DMS153 treated with DMSO at 0.1 percent for 48 hours (cell line): ENCODE results near the gene DOCK8.

Experiments used
- DNase-seq: peaks from one replicate; lab custom pipeline; 2025; ENCODE audit not compliant: unreplicated experiment; lab: John Stamatoyannopoulos, UW

The DOCK8 gene

DNA sequence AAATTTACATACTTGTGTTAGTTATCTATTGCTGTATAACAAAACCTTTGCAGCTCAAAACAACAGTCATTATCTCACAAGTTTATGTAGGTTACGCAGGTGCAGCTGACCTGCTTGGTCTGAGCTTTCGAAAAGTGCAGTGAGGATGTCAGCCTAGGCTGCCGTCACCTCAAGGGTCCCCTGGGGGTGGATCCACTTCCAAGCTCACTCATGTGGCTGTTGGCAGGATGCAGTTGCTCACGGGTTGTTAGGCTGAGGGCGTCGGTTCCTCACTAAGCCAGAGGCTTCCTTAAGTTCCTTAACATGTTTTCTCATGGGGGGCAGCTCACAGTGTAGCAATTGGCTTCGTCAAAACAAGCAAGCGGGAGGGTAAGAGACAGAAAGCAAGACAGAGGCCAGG lies 139.8 kb downstream of the DOCK8 start:
- no peak for DNase-seq

GRCh38 chr9:357560-357959 lies 142.9 kb downstream of the DOCK8 start:
- DNase-seq: no peak

- no peak for DNase-seq
Observed at GRCh38 chr9:362561-363273, 148.1 kb downstream of the DOCK8 start.

- no peak for DNase-seq
Observed at GRCh38 chr9:363274-363612, 148.6 kb downstream of the DOCK8 start.

GRCh38 chr9:365436-365835 lies 150.8 kb downstream of the DOCK8 start:
- no peak for DNase-seq

DNA sequence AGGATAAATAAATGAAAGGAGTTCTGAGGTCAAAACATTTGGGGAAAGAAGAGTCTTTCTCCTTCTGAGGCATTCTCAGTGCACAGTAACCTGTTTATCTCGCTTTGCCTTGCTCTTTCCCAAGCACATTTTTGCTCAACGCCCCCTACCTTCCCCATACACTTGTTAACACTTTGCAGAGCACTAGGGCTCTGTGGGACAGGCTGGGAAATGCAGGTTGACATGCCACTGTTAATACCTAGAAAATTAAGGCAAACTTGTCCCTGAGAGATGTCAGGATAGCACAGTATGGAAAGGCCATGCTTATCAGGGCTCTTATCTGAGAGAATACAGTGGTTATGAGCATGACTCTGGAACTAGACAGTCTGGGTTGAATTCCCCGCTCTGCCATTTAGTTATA lies 152.0 kb downstream of the DOCK8 start:
- DNase-seq: no peak

GRCh38 chr9:370086-370485 lies 155.4 kb downstream of the DOCK8 start:
- DNase-seq: no peak

GRCh38 chr9:371349-371748 lies 156.7 kb downstream of the DOCK8 start:
- no peak for DNase-seq

DNA sequence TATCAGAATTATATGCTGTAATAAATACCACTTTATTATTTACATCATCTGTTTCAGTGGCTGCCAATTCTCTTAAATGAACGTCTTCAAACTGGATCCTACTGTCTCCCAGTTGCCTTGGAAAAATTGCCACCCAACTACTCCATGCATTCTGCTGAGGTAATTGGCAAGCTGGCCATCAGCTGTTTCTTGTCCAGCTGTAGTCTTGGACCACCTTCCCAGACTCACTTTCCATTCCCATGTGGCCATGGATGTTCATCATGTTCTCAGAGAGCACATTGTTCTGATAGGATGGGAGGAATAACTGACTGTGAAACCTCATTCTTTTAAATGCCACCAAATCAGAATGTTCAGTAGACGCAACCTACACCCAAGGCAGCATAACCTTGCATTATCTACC lies 157.5 kb downstream of the DOCK8 start:
- no peak for DNase-seq

- no peak for DNase-seq
Observed at GRCh38 chr9:373759-374206, 159.1 kb downstream of the DOCK8 start.

DNA sequence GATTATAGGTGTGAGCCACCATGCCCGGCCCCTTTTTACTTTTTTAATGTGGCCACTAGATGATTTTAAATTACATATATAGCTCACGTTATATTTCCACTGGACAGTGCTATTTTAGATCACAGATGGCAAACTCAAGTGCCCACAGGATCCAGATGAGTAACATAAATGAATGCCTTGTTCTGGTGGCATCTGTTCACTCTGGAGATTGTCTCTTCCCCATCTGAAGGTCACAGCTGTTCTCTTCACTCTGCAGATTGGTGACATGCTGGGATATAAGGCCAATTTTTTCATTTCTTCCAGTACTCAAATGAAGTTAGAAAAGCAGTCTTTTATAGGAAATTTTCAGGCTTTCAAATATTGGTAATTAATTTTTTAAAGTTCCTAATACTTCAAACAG lies 160.1 kb downstream of the DOCK8 start:
- no peak for DNase-seq

- DNase-seq: no peak
Observed at GRCh38 chr9:376115-376514, 161.4 kb downstream of the DOCK8 start.

DNA sequence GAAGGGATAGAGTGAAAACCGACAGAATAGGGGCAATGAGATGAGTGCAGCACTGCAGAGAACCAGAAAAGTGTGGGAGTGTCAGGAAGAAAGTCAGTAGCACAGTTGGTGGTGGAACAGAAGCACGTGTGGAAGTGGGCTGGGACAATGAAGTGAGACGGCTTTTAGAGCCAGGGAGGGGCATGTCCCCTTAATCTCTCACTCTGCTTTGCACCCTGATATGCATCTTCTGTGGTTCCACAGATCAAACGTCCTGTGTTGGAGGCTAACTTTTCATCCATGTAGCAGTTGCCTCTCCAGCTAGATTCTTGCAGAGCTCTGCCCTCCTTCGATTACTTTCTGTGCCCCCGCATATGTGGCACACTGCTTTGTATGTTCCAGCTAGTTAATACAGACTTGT lies 163.6 kb downstream of the DOCK8 start:
- no peak for DNase-seq

GRCh38 chr9:382383-382782 lies 167.7 kb downstream of the DOCK8 start:
- DNase-seq: no peak

- peak; percentile 55 for DNase-seq
Observed at GRCh38 chr9:385818-386398, 171.2 kb downstream of the DOCK8 start.

- DNase-seq: no peak
Observed at GRCh38 chr9:389159-389558, 174.5 kb downstream of the DOCK8 start.

DNA sequence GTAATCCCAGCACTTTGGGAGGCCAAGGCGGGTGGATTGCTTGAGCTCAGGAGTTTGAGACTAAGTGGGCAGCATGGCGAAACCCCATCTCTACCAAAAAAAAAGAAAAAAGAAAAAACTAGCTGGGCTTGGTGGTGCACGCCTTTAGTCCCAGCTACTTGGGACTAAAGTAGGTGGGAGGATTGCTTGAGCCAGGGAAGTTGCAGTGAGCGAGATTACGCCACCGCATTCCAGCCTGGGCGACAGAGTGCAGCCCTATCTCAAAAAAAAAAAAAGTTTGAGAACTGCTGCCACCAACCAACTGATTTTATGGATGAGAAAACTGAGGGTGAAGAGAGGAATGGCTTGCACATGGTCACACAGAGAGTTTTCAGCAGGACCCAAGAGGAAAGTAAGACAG lies 175.1 kb downstream of the DOCK8 start:
- no peak for DNase-seq

DNA sequence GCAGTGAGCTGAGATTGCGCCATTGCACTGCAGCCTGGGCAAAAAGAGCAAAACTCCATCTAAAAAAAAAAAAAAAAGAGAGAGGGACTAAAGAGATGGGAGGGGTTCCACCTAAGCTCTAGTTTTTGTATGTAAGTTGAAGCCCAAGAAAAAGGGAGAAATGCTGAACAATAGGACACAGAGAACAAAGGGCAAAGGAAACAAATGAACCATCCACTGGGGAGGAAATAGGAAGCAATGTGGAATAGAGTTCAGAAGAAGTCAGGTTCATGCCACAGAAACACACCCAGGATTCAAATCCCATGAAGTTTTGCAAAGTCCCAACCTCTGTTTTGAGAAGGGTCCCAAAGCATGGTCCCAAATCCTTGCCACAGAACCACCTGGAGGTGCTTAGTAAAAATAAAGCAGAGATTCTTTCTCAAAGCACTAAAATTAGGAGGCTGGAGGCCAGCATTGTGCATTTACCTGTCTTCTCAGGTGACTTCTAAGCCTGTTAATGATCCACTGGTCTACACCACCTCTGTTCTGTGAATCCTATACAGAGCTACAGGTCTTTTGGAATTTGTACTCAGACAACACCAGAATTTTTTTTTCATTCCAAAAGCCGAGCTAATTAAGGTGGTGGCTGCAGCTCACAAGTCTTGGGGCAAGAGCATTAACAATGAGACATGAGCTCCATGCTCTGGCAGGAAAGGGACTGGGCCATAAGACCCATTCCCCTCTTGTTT lies 177.6 kb downstream of the DOCK8 start:
- DNase-seq: no peak

DNA sequence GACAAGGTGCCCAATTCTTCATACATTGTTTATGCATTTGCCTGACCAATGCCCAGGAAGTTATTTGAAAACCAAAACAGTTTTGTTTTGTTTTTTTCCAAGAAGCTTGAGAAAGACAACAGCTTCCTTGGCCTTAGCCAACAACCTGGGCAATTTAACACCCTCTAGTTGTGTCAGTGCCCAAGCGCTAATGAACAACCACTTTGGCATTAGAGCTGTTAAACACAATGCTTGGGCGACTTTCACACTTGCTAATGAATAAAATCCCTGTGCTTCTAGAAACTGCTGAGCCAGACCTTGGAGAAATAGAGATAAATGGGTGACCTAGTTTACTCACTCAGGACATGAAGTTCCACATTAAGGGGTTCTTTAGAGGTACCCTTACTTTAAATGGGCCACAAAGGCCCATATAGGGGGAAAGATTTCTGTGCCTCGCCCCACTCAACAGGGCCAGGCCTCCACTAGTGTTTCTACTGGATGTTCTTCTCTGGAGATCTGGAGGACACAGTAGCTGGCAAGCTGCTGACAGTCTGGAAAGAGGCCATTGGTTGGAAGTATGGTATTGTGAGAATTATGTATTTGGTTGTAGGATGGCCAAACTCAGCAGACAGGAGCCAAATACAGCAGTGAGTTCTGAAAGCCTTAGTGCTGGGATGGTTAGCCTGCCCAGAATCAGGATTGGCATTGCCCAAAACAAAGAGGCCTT lies 179.8 kb downstream of the DOCK8 start:
- no peak for DNase-seq

DNA sequence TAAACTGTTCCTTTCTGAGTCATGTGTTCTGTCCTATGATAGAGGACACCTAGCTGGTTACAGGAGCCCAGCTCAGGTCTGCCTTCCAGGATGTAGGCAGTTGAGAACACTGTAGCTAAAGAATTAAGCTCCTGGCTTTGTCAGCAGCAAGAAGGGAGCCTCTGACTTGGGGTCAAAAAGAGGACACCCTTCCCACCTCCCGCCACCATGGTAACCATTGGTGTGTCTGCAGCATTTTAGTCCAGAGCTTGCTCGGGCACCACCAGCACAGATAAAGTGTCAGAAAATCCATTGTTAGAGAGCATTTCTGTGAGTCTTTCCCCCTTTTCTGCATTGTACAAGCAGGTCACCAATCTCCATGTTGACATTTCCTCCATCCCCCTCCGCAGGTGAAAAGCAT lies 181.7 kb downstream of the DOCK8 start:
- DNase-seq: no peak

DNA sequence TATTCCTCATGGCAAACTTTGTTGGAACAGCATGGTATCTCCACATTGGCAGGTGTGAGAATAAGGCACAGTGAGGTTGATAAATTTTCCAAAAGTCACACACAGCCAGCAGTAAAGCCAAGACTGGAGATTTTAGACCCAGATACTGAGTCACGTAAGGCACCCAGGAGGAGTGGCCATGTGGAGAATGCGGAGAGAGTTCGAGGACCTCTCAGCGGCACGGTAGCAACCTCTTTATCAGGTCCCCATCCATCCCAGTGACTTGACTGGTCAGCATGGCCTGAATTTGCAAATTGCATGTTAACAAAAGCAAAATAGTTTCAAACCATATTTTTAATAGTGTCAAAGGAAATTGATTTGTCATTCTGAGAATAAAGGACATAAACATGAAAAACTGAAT lies 183.4 kb downstream of the DOCK8 start:
- no peak for DNase-seq

DNA sequence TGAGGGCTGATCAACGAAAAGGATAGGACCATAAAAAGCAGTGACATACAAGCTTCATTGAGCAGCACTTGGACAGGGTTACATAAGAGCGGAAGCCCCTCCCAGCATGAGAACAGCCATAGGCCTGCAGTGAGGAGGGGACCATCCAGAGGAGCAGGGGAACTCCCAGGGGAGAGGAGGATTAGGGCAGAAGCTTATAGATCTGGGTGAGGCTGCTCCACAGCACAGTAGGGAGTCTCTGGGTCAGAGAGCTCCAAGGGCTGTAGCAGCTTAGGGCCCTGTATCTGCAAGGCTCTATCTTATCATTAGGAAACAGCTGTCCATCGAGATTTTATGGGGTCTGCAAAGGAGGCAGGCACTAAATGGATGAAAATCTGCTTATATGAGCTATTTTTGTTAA lies 186.6 kb downstream of the DOCK8 start:
- no peak for DNase-seq
